GM10266 (cell line): ENCODE results near the gene JAKMIP1.

ENCODE experiments used
- DNase-seq: peaks from one replicate; pipeline ENCODE4 v3.0.0; 2012; ENCODE audit errors: extremely low spot score
- CTCF ChIP-seq: IDR thresholded peaks from 2 replicates; pipeline ENCODE4 v1.5.1; 2012; ENCODE audit warnings: mild to moderate bottlenecking, low read depth; ENCODE audit not compliant: control insufficient read depth, insufficient read depth; ENCODE audit errors: missing control alignments

JAKMIP1 gene

DNA sequence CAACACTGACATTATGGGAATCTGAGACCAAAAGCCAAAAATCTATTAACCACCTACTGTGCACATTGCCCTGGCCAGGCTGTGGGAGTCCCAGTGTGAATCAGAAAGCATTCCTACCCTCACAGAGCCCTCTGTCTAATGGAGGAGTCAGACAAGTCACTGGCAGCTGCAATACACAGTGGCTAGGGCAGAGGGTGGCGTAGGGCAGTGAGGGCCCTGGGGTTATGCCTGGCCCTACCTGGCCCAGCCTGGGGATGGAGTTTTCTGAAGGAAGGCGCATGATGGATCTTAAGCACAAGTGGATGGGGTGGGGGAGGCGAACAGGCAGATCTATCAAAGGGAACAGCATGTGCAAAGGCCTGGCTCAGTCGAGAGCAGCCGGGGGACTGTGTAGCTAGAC lies 10.8 kb downstream of the JAKMIP1 start:
- TF ChIP-seq CTCF, result no peak
- no peak for DNase-seq

- DNase-seq, result no peak
- TF ChIP-seq CTCF, result no peak
These were observed 11.6 kb downstream of the JAKMIP1 start for GRCh38 chr4:6188687-6189305.

DNA sequence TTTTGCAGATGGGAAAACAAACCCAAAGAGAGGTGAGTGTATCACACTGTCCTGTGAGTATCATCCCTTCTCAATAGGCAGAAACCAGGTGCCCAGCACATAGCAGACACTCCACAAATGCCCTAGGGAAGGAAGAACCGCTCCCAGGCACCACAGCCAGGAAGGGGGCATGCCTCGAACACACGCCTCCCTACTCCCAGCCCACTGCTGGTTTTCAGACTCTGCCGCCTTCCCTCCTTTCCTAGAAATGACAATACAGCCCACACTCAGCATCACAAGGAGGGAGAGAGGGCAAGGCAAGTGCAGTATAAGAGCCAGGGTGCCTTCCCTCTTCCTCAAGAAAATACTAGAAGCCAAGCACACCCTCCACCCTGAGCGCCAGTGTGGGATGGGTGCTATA lies 16.2 kb downstream of the JAKMIP1 start:
- TF ChIP-seq CTCF, result no peak
- DNase-seq, result no peak

DNA sequence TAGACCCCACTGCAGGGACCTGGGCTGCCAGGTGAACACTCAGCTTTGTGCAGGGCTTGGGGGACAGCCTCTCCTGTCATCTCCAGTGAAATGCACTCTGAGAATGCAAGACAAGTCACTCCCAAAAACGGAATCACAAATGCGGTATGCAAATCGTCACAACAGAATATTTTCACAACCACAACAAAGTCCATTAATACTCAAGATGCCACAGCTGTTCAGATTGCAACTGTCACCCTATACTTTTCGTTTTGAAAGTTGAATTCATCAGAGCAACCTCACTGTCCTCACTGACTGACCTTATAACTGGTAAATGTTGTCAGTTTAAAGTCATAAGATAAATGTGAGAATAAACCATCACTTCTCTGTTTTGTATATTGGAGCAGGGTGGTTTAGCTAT lies 16.6 kb downstream of the JAKMIP1 start:
- no peak for TF ChIP-seq CTCF
- peak; percentile 60 for DNase-seq

- TF ChIP-seq CTCF, result no peak
- DNase-seq, result no peak
These were observed 17.7 kb downstream of the JAKMIP1 start for GRCh38 chr4:6182376-6183280.

DNA sequence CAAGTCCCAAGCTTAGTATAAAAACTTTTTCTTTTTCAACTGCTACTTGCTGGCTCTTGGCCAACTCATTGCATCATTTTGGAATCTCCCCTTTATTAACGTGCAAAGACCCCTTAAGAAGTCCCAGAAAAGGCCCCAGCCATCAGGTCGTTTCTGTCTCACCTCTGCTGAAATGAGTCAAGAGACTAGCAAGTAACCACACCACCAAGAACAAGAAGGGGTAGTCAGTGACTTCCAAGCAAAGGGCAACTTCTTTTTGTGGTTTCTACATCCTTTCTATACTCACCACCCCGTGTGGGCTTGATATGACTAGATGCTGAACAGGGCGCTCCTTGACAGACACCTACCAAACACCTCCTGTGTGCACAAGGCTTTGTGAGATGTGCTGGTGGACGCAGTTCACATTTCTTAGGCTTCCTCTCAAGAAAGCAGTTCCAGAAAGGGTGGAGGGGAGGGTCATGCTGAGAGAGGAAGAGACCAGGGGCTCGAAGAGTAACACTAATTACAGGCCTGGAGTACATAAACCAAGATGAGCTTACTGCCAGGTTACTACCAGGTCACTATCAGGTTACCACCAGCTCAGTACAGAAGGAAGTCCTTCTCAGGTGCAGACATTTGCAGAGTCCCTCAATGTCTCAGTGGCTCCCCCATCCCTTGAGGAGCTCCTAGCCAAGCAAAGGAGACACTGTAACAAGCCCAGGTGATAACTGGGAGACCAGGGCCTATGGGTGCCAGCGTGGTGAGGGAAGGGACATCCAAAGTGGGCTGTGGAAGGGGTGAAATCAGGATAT lies 19.3 kb downstream of the JAKMIP1 start:
- TF ChIP-seq CTCF, result no peak

More for the DNA sequence above, 19.3 kb downstream of the JAKMIP1 start:
- peak; percentile 65 for DNase-seq
